SK-N-MC (cell line): ENCODE results near the gene NKIRAS1.

Experiments used
- DNase-seq: peaks from one replicate; pipeline ENCODE4 v3.0.0-alpha.2; 2011; ENCODE audit warnings: low read depth, low spot score
- H3K27ac ChIP-seq: fragments of 200-600 bp; sonication (generic); 2 replicates; pipeline ENCODE4 v1.5.1; 2016; ENCODE audit warnings: mixed run types
- H3K36me3 ChIP-seq: fragments of 200-600 bp; sonication (generic); 2 replicates; pipeline ENCODE4 v1.6.1; 2017; ENCODE audit warnings: antibody characterized with exemption, low read length, mixed read lengths; ENCODE audit not compliant: insufficient read depth
- H3K4me3 ChIP-seq: fragments of 200-600 bp; sonication (generic); 2 replicates; pipeline ENCODE4 v1.5.1; 2016
- H3K9ac ChIP-seq: fragments of 200-600 bp; sonication (generic); 2 replicates; pipeline ENCODE4 v1.8.0; 2017; ENCODE audit warnings: mixed run types, mixed read lengths; ENCODE audit not compliant: insufficient read length
- H3K9me3 ChIP-seq: fragments of 200-600 bp; sonication (generic); 2 replicates; pipeline ENCODE4 v1.6.1; 2017; ENCODE audit warnings: low read depth, mild to moderate bottlenecking, antibody characterized with exemption, low read length, moderate library complexity, mixed read lengths
- EZH2 ChIP-seq: fragments of 200-600 bp; sonication (generic); IDR thresholded peaks from one replicate; pipeline ENCODE4 v1.6.1; 2017; ENCODE audit warnings: antibody characterized with exemption
- FOXP2 ChIP-seq: optimal IDR thresholded peaks from 2 replicates; pipeline ENCODE3; 2011; ENCODE audit warnings: mild to moderate bottlenecking, moderate library complexity; ENCODE audit not compliant: insufficient read depth; ENCODE audit errors: extremely low read length, control extremely low read depth
- POLR2AphosphoS5 ChIP-seq: IDR thresholded peaks from 2 replicates; pipeline ENCODE4 v1.6.1; 2012; ENCODE audit warnings: mild to moderate bottlenecking, low read depth, low read length, borderline replicate concordance

The NKIRAS1 gene

DNA sequence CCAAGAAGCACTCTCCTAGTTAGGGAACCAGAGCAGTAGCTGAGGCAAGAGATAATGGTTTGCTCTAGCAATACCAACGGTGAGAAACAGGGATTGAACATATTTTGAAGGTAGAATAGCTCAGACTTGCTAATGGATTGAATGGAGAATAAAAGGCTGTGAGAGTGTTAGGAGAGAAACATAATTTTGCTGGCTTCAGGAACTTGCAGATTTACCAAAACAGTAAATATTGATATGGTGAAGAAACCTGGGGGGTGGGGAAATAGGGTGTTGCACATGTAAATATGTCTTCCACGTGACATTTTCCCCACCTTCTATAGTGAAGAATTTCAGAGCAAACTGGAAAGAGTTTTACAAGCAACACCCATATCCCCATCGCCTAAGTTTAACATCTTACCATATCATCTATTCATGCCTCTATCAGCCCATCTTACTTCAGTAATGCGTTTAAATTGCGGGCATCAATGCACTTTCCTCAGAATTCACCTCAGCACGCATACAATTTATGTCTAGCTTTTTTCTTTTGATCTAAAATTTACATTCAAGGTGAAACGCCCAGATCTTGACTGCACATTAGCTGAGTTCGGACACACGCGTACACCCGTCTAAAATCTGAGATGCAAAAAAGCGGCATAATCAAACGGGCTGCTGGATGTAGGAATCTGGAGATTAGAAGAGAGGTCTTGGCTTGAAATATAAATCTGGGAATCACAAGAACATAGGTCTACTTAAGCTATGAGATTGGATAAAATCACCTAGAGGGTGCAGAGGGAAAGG lies 27.4 kb upstream of the NKIRAS1 start:
- no peak for DNase-seq
- Histone ChIP-seq H3K4me3 (peak overlapping the region; percentile 81), H3K9ac (no peak overlapping the region), H3K9me3 (no peaks in the 10 kb centered on the region), H3K27ac (no peak overlapping the region), H3K36me3 (no peaks in the 10 kb centered on the region)
- no peak for TF ChIP-seq EZH2
- TF ChIP-seq POLR2AphosphoS5 = no peak
- TF ChIP-seq FOXP2 = no peak

DNA sequence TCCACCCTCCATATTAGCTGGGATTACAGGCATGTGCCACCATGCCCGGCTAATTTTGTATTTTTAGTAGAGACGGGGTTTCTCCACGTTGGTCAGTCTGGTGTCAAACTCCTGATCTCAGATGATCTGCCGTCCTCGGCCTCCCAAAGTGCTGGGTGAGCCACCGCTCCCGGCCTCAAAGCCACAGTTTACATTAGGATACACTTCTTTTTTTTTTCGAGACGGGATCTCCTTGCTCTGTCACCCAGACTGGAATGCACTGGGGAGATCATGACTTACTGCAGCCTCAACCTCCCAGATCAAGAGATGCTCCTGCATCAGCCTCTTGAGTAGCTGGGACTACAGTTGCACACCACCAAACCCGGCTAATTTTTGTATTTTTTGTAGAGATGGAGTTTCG lies 25.8 kb upstream of the NKIRAS1 start:
- H3K9ac ChIP-seq = no peak overlapping the region
- H3K9me3 ChIP-seq = no peaks in the 10 kb centered on the region
- TF ChIP-seq POLR2AphosphoS5 (no peak), FOXP2 (no peak), EZH2 (no peak)
- DNase-seq = no peak
- no peak overlapping the region for H3K27ac ChIP-seq
- H3K4me3 ChIP-seq = no peak overlapping the region
- H3K36me3 ChIP-seq = no peaks in the 10 kb centered on the region

DNA sequence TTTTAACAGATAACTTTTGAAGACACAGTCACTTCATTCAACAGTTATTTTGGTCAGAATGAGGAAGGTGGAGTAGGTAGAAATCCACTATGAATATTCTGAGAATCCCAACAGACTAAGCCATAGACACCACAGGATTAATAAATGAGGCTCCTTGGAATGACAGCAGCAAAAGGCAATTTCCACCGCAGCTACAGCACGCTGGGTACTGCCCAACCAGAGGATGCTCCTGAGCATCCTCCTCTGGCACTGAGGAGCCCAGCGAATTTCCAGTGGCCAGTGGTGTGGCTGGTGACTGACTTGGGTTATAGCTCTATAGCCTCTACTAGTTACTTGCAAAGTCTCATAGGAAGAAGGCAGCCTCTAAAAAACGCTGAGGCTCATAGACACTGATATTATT lies 24.6 kb upstream of the NKIRAS1 start:
- H3K36me3 ChIP-seq = no peaks in the 10 kb centered on the region
- no peak overlapping the region for H3K4me3 ChIP-seq
- no peak for TF ChIP-seq POLR2AphosphoS5
- no peak for TF ChIP-seq EZH2
- H3K27ac ChIP-seq = no peak overlapping the region
- H3K9me3 ChIP-seq = no peaks in the 10 kb centered on the region
- no peak for DNase-seq
- H3K9ac ChIP-seq = no peak overlapping the region

DNA sequence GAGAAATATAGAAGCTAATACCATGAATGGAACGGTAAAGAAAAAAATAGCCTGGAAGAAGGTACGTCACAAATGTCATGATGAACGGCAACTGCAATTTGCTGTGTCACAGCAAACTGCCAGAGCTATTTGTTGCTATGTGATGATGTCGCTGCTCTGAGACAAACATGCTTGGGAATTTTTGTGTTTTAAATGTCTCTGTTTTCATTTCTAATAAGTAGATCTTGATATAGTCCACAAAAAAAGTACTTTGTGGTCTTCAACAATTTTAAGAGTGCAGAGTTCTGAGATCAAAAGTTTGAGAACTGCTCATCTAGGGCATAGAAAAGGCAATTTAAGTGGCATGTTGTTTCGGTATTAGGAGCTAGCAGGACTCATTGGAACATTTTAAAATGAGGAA lies 24.0 kb upstream of the NKIRAS1 start:
- H3K9ac ChIP-seq = no peak overlapping the region
- no peaks in the 10 kb centered on the region for H3K9me3 ChIP-seq
- DNase-seq = no peak
- no peak overlapping the region for H3K27ac ChIP-seq
- H3K36me3 ChIP-seq = no peaks in the 10 kb centered on the region
- no peak overlapping the region for H3K4me3 ChIP-seq
- no peak for TF ChIP-seq POLR2AphosphoS5
- no peak for TF ChIP-seq FOXP2
- no peak for TF ChIP-seq EZH2

DNA sequence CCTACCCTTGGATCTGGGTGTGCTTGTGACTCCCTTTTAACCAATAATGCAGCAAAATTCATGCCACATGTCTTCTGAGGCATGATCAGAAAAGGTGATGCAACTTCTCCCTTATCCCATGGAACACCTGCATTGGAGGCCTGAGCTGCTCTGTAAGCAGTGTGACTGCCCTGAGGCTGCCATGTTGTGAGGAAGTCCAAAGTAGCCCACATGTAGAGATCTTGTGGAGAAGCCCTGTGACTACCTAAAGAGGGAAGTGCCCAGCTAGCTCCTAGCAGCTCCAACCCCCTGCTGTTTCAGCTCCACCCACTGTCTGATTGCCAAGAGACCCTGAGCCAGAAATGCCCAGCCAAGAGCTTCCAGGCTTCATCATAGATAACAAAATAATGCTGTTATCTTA lies 21.9 kb upstream of the NKIRAS1 start:
- H3K4me3 ChIP-seq = no peak overlapping the region
- no peak overlapping the region for H3K9ac ChIP-seq
- H3K9me3 ChIP-seq = no peaks in the 10 kb centered on the region
- TF ChIP-seq POLR2AphosphoS5 (no peak), FOXP2 (no peak), EZH2 (no peak)
- no peaks in the 10 kb centered on the region for H3K36me3 ChIP-seq
- DNase-seq = no peak
- no peak overlapping the region for H3K27ac ChIP-seq

DNA sequence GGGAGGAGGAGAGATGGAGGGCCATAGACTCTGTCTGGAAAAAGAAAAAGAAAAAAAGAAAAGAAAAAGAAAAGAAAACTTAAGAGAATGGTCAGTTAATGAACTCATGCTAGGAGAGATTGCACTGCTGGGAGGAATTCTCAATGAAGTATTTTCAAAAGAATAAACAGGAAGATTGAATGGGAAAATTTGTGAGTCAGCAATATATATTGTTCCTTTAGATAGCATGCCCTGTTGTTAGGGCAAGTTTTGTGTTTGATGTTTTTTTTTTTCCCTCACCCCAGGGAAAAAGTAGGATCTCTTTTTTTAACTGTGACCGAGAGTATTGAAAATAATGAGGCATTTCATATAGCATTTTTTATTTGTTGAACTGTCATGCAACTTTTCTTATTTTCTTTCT lies 20.5 kb upstream of the NKIRAS1 start:
- H3K9me3 ChIP-seq = no peaks in the 10 kb centered on the region
- H3K9ac ChIP-seq = no peak overlapping the region
- H3K36me3 ChIP-seq = no peaks in the 10 kb centered on the region
- TF ChIP-seq EZH2 (no peak), FOXP2 (no peak)
- H3K27ac ChIP-seq = no peak overlapping the region
- DNase-seq = no peak
- no peak overlapping the region for H3K4me3 ChIP-seq

DNA sequence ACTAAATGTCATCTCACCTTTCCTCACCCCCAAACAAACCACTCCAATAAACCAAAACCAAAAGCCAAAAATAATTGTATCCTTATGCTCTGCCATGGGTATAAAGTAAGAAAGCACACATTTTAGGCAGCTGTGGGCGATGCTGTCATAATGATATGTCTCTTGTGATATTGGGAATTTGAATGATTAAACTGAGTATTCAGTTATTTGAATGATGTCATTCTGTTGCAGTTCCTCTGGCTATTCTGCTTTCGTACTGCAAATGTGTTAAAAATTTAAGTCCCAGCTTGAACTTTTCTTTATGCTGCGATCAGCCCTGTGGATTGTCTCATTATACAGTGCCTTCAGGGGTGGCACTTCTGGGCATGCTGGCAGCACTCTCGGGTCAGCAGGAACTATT lies 17.5 kb upstream of the NKIRAS1 start:
- Histone ChIP-seq H3K27ac (no peak overlapping the region; the same call in 1 of the 2 replicates), H3K9ac (peak overlapping the region; percentile 32), H3K4me3 (peak overlapping the region; percentile 36), H3K36me3 (no peaks in the 10 kb centered on the region), H3K9me3 (no peaks in the 10 kb centered on the region)
- no peak for DNase-seq
- TF ChIP-seq POLR2AphosphoS5 (no peak), FOXP2 (no peak), EZH2 (no peak)

DNA sequence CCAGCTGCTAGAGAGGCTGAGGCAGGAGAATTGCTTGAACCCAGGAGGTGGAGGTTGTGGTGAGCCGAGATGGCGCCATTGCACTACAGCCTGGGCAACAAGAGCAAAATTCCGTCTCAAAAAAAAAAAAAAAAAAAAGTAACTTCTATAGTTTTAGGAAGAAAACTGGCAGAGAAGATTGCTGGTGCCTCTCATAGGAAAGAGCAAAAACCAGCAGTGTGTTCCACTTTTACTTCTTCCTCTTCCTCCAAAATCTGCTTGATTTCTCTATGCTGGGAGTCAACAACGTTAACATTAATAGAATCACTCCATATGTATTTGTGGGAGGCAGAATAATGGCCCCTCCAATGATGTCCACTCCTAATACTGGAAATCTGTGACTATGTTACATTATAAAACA lies 15.8 kb upstream of the NKIRAS1 start:
- Histone ChIP-seq H3K36me3 (no peaks in the 10 kb centered on the region), H3K9me3 (no peaks in the 10 kb centered on the region), H3K27ac (no peak overlapping the region), H3K9ac (no peak overlapping the region), H3K4me3 (no peak overlapping the region)
- no peak for DNase-seq
- TF ChIP-seq FOXP2 (no peak), EZH2 (no peak), POLR2AphosphoS5 (no peak)

DNA sequence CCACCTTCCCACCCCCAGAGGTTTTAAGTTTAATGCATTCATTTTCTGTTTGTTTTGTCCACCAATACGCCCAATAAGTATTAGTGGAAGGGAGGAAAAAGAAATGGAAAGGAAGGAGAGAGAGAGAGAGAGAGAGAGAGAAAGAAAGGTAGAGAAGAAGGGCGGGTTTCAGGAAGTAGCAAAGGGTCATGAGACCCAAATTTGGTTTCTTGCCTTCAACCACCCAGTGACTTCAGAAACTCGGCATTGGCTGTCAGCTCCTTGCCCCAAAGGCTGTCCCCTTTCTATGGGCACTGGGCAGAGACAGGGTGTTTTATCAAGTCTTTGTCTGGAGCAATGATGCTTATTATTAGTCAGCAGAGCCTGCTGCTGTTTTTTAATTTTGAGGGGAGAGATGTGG lies 14.8 kb upstream of the NKIRAS1 start:
- no peak for DNase-seq
- TF ChIP-seq EZH2 = no peak
- TF ChIP-seq FOXP2 = no peak
- TF ChIP-seq POLR2AphosphoS5 = no peak

More for the DNA sequence above, 14.8 kb upstream of the NKIRAS1 start:
- H3K36me3 ChIP-seq = no peaks in the 10 kb centered on the region
- H3K9me3 ChIP-seq = no peaks in the 10 kb centered on the region
- H3K9ac ChIP-seq = no peak overlapping the region
- no peak overlapping the region for H3K4me3 ChIP-seq
- no peak overlapping the region for H3K27ac ChIP-seq
